ENCODE results near the gene IL17RC.

- TF ChIP-seq POLR2A (IDR thresholded peaks at IDR 0.05) (no peak), POLR2AphosphoS5 (IDR thresholded peaks at IDR 0.05) (no peak), EP300 (IDR thresholded peaks at IDR 0.05; ENCODE audit: low read depth) (no peak)
- TF ChIP-seq, protein P1, sequence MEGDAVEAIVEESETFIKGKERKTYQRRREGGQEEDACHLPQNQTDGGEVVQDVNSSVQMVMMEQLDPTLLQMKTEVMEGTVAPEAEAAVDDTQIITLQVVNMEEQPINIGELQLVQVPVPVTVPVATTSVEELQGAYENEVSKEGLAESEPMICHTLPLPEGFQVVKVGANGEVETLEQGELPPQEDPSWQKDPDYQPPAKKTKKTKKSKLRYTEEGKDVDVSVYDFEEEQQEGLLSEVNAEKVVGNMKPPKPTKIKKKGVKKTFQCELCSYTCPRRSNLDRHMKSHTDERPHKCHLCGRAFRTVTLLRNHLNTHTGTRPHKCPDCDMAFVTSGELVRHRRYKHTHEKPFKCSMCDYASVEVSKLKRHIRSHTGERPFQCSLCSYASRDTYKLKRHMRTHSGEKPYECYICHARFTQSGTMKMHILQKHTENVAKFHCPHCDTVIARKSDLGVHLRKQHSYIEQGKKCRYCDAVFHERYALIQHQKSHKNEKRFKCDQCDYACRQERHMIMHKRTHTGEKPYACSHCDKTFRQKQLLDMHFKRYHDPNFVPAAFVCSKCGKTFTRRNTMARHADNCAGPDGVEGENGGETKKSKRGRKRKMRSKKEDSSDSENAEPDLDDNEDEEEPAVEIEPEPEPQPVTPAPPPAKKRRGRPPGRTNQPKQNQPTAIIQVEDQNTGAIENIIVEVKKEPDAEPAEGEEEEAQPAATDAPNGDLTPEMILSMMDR (IDR thresholded peaks at IDR 0.05): no peak
Observed at GRCh38 chr3:9899289-9899791, 17.6 kb upstream of the IL17RC start.

Data from transverse colon (tissue), 4 donors.